Sigmoid colon (tissue), 4 donors: ENCODE measurements around the gene TAF5L.

ENCODE experiments used
- POLR2AphosphoS5 ChIP-seq, 4 donors: sonication (generic); formaldehyde crosslinking; IDR thresholded peaks; one replicate each; pipeline ENCODE4 v1.6.1; 2017; ENCODE audit warnings: antibody characterized with exemption in 4 of 4
- TF ChIP-seq, protein P1 (sequence below), 4 experiments: fragments of 450-650 bp in 3 of 4; fragments of 200-600 bp in 1 of 4; IDR thresholded peaks; one replicate each; pipeline ENCODE4 v1.5.1; 2016 to 2019; ENCODE audit warnings: antibody characterized with exemption in 4 of 4, mild to moderate bottlenecking in 3 of 4, moderate library complexity in 2 of 4

DNA sequence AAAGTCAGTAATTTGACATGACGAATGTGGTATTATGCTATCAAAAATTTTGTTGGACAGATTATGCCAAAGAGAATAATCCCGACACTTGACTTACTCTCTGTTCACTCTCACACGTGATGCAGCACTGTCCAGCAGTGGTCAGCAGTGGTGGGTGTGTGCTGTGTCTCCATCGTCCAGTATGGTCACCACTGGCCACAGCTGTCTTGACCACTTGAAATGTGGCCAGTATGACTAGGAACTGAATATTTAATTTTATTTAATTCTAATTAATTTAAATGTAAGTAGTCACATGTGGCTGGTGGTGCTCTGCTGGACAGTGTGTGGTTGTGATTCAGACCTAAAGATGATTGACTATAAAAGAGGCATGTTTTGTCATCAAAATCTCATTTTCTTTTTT, 24.1 kb upstream of the TAF5L start:
- TF ChIP-seq, protein P1, sequence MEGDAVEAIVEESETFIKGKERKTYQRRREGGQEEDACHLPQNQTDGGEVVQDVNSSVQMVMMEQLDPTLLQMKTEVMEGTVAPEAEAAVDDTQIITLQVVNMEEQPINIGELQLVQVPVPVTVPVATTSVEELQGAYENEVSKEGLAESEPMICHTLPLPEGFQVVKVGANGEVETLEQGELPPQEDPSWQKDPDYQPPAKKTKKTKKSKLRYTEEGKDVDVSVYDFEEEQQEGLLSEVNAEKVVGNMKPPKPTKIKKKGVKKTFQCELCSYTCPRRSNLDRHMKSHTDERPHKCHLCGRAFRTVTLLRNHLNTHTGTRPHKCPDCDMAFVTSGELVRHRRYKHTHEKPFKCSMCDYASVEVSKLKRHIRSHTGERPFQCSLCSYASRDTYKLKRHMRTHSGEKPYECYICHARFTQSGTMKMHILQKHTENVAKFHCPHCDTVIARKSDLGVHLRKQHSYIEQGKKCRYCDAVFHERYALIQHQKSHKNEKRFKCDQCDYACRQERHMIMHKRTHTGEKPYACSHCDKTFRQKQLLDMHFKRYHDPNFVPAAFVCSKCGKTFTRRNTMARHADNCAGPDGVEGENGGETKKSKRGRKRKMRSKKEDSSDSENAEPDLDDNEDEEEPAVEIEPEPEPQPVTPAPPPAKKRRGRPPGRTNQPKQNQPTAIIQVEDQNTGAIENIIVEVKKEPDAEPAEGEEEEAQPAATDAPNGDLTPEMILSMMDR (IDR thresholded peaks at IDR 0.05), result no peak
- no peak for TF ChIP-seq POLR2AphosphoS5 (IDR thresholded peaks at IDR 0.05)
